ENCODE measurements around the gene MXRA8.

DNA sequence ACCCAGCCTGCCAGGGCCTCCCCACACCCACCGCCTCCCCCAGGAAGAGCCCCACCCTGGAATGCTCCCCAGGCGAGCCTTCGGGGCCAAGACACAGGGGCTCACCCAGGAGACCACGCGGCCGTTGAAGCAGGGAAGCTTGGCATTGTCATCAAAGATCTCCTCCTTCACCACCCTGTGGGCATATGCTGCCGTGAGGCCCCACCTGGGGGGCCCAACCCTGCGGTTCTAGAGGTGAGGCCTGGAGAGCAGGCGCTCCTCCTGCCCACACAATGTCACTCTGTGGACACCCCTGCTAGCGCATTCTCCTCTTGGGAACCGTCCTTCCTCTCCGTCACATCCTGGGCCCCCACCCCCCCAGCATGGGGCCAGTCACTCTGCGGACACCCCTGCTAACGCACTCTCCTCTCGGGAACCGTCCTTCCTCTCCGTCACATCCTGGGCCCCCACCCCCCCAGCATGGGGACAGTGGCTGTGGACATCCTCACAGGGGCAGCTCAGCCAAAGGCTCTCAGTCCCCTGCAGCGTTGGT is 15.7 kb downstream of the MXRA8 start:
- TF ChIP-seq EZH2 (IDR thresholded peaks at IDR 0.05; ENCODE audit: borderline replicate concordance): no peak
- TF ChIP-seq CTCF (IDR thresholded peaks at IDR 0.05; ENCODE audit: poor library complexity): no peak
